Duodenal mucosa (tissue), 2 donors: ENCODE data around the gene SAMD4A.

Source experiments
- H3K27ac ChIP-seq: one replicate; pipeline ENCODE4 v1.7.0; 2013; ENCODE audit warnings: low read depth, low read length
- H3K27me3 ChIP-seq, 2 donors: one replicate each; pipeline ENCODE4 v1.7.0; 2013; ENCODE audit warnings: low read length in 2 of 2, control low read depth in 1 of 2; ENCODE audit not compliant: insufficient read depth in 2 of 2, control insufficient read depth in 1 of 2
- H3K36me3 ChIP-seq, 2 donors: one replicate each; pipeline ENCODE4 v1.7.0; 2013; ENCODE audit warnings: low read length in 2 of 2, control low read depth in 1 of 2; ENCODE audit not compliant: insufficient read depth in 2 of 2, control insufficient read depth in 1 of 2
- H3K4me1 ChIP-seq, 2 donors: one replicate each; pipeline ENCODE4 v1.7.0; 2013; ENCODE audit warnings: low read length in 2 of 2, control low read depth in 1 of 2; ENCODE audit not compliant: insufficient read depth in 2 of 2, control insufficient read depth in 1 of 2
- H3K4me3 ChIP-seq, 2 donors: one replicate each; pipeline ENCODE4 v1.7.0; 2013; ENCODE audit warnings: low read length in 2 of 2, low read depth in 1 of 2
- H3K9ac ChIP-seq, 2 donors: one replicate each; pipeline ENCODE4 v1.7.0; 2013; ENCODE audit warnings: low read length in 2 of 2, low read depth in 1 of 2
- H3K9me3 ChIP-seq, 2 donors: one replicate each; pipeline ENCODE4 v1.7.0; 2013; ENCODE audit warnings: low read length in 2 of 2, control low read depth in 1 of 2; ENCODE audit not compliant: control insufficient read depth in 1 of 2

The SAMD4A gene

GRCh38 chr14:54627540-54628363, 60.8 kb downstream of the SAMD4A start:
- Histone ChIP-seq H3K27ac (peak overlapping the region; percentile 67), H3K4me3 (peak overlapping the region; percentile 18 to 40), H3K27me3 (no peaks in the 10 kb centered on the region), H3K9ac (peak overlapping the region in 1 of 2 donors; percentile 15), H3K4me1 (peaks cover 8 to 20% of the 10 kb centered on the region in 2 donors), H3K36me3 (no peaks in the 10 kb centered on the region), H3K9me3 (no peaks in the 10 kb centered on the region)

- H3K4me1 ChIP-seq, result peaks cover 8 to 20% of the 10 kb centered on the region in 2 donors
- H3K9ac ChIP-seq, result no peak overlapping the region
- H3K9me3 ChIP-seq, result no peaks in the 10 kb centered on the region
- H3K27ac ChIP-seq, result no peak overlapping the region
- H3K4me3 ChIP-seq, result no peak overlapping the region
- no peaks in the 10 kb centered on the region for H3K36me3 ChIP-seq
- no peaks in the 10 kb centered on the region for H3K27me3 ChIP-seq
Observed at GRCh38 chr14:54629183-54629582, 62.3 kb downstream of the SAMD4A start.

- Histone ChIP-seq H3K36me3 (no peaks in the 10 kb centered on the region), H3K9ac (no peak overlapping the region), H3K27ac (no peak overlapping the region), H3K27me3 (no peaks in the 10 kb centered on the region), H3K4me3 (no peak overlapping the region), H3K4me1 (peaks cover 8 to 20% of the 10 kb centered on the region in 2 donors), H3K9me3 (no peaks in the 10 kb centered on the region)
Observed at GRCh38 chr14:54629635-54630360, 62.9 kb downstream of the SAMD4A start.

- Histone ChIP-seq H3K27ac (no peak overlapping the region), H3K36me3 (no peaks in the 10 kb centered on the region), H3K4me1 (peaks cover 8 to 16% of the 10 kb centered on the region in 2 donors), H3K4me3 (no peak overlapping the region), H3K27me3 (no peaks in the 10 kb centered on the region), H3K9ac (no peak overlapping the region), H3K9me3 (no peaks in the 10 kb centered on the region)
Observed at GRCh38 chr14:54631016-54631415, 64.1 kb downstream of the SAMD4A start.

GRCh38 chr14:54632452-54632851, 65.5 kb downstream of the SAMD4A start:
- Histone ChIP-seq H3K4me3 (no peak overlapping the region), H3K27ac (no peak overlapping the region), H3K36me3 (no peaks in the 10 kb centered on the region), H3K4me1 (peaks cover 8 to 12% of the 10 kb centered on the region in 2 donors), H3K9ac (no peak overlapping the region), H3K9me3 (no peaks in the 10 kb centered on the region), H3K27me3 (no peaks in the 10 kb centered on the region)

- H3K27ac ChIP-seq, result no peak overlapping the region
- H3K4me3 ChIP-seq, result no peak overlapping the region
- peaks cover 5 to 9% of the 10 kb centered on the region in 2 donors for H3K4me1 ChIP-seq
- no peaks in the 10 kb centered on the region for H3K36me3 ChIP-seq
- H3K9ac ChIP-seq, result no peak overlapping the region
- H3K27me3 ChIP-seq, result no peaks in the 10 kb centered on the region
- H3K9me3 ChIP-seq, result no peaks in the 10 kb centered on the region
Observed at GRCh38 chr14:54633076-54633475, 66.1 kb downstream of the SAMD4A start.

GRCh38 chr14:54637270-54638134, 70.6 kb downstream of the SAMD4A start:
- Histone ChIP-seq H3K9ac (no peak overlapping the region), H3K4me3 (no peak overlapping the region), H3K27me3 (no peaks in the 10 kb centered on the region), H3K36me3 (no peaks in the 10 kb centered on the region), H3K27ac (no peak overlapping the region), H3K4me1 (no peaks in the 10 kb centered on the region), H3K9me3 (no peaks in the 10 kb centered on the region)

- Histone ChIP-seq H3K9me3 (no peaks in the 10 kb centered on the region), H3K36me3 (no peaks in the 10 kb centered on the region), H3K27me3 (no peaks in the 10 kb centered on the region), H3K4me3 (no peak overlapping the region), H3K9ac (no peak overlapping the region), H3K27ac (no peak overlapping the region), H3K4me1 (no peaks in the 10 kb centered on the region)
Observed at GRCh38 chr14:54638135-54638446, 71.2 kb downstream of the SAMD4A start.

GRCh38 chr14:54639611-54640010, 72.7 kb downstream of the SAMD4A start:
- Histone ChIP-seq H3K4me1 (no peaks in the 10 kb centered on the region), H3K27ac (no peak overlapping the region), H3K9ac (no peak overlapping the region), H3K9me3 (no peaks in the 10 kb centered on the region), H3K4me3 (no peak overlapping the region), H3K36me3 (no peaks in the 10 kb centered on the region), H3K27me3 (no peaks in the 10 kb centered on the region)

- H3K27ac ChIP-seq, result no peak overlapping the region
- no peaks in the 10 kb centered on the region for H3K9me3 ChIP-seq
- H3K4me3 ChIP-seq, result no peak overlapping the region
- H3K4me1 ChIP-seq, result no peaks in the 10 kb centered on the region
- no peak overlapping the region for H3K9ac ChIP-seq
- no peaks in the 10 kb centered on the region for H3K36me3 ChIP-seq
- H3K27me3 ChIP-seq, result no peaks in the 10 kb centered on the region
Observed at GRCh38 chr14:54640506-54640905, 73.6 kb downstream of the SAMD4A start.
